HCT116 (cell line): ENCODE measurements around the gene RGSL1. TPM values are rescaled to one million over a fixed set of nuclear protein-coding genes. Genes with fewer than 3 reads are reported as not detected.
"Not testable (repeated sequence)": the region's sequence is repeated elsewhere in the genome, so short reads cannot be mapped to it uniquely, and the experiment has no call there.

Source experiments
- ATAC-seq: fragments of 200-7000 bp; cut with Tn5 transposase; 2 replicates; pipeline ENCODE4 v1.9.1; 2020; ENCODE audit warnings: mild to moderate bottlenecking, moderate library complexity
- BruUV-seq: library from RNA; stranded (reverse); fragments of 400-500 nt; replicated peaks from 2 replicates; lab custom pipeline; 2021; lab: Mats Ljungman, UMichigan
- CTCF ChIA-PET: fragments of 300-600 bp; sonication (Branson Sonifier 250); formaldehyde crosslinking; loops from one replicate; lab custom pipeline; 2021; ENCODE audit warnings: antibody characterized with exemption; lab: Charles Lee
- POLR2A ChIA-PET: fragments of 300-600, 350-600 bp; sonication (Branson Sonifier 250); formaldehyde crosslinking; loops from one replicate; lab custom pipeline; 2021; ENCODE audit warnings: antibody characterized with exemption; lab: Charles Lee
- RAD21 ChIA-PET, 2 experiments: fragments of 300-600 bp; sonication (Branson Sonifier 250); formaldehyde crosslinking; loops; one replicate each; lab custom pipeline; 2023; ENCODE audit warnings: low total read pairs in 2 of 2; ENCODE audit not compliant: uncharacterized antibody in 2 of 2, unreplicated experiment in 2 of 2, low non-redundant PET in 1 of 2; lab: Charles Lee
- DNase-seq: peaks from one replicate; pipeline ENCODE4 v3.0.0-alpha.2; 2010; ENCODE audit warnings: low read depth, low spot score
- H2AFZ ChIP-seq: fragments of 200-600 bp; shearing (Covaris generic), sonication (generic); 2 replicates; pipeline ENCODE4 v1.6.1; 2017; ENCODE audit warnings: low read depth, mixed run types, mixed read lengths, antibody characterized with exemption, low read length; ENCODE audit not compliant: poor library complexity, severe bottlenecking
- H3K27ac ChIP-seq: 2 replicates; pipeline ENCODE4 v1.5.1; 2012; ENCODE audit warnings: low read depth, low read length
- H3K27me3 ChIP-seq: fragments of 200-600 bp; sonication (generic); 2 replicates; pipeline ENCODE4 v1.6.1; 2016; ENCODE audit warnings: mixed run types, low read length, mixed read lengths; ENCODE audit not compliant: insufficient read depth
- H3K36me3 ChIP-seq, 2 experiments: fragments of 200-500 bp in 1 of 2; fragments of 200-600 bp in 1 of 2; sonication (Bioruptor generic) in 1 of 2; sonication (generic) in 1 of 2; 2 replicates each; pipeline versions ENCODE4 v1.5.1 to v1.6.1; 2014 to 2016; ENCODE audit warnings: low read length in 2 of 2, inconsistent platforms in 1 of 2, mixed read lengths in 1 of 2, mixed run types in 1 of 2; ENCODE audit not compliant: insufficient read depth in 2 of 2, control insufficient read depth in 1 of 2
- H3K4me1 ChIP-seq, 2 experiments: fragments of 200-600 bp in 1 of 2; sonication (generic) in 1 of 2; 2 replicates each; pipeline versions ENCODE4 v1.5.1 to v1.6.1; 2012 to 2017; ENCODE audit warnings: low read length in 2 of 2, inconsistent platforms in 1 of 2, mild to moderate bottlenecking in 1 of 2, mixed read lengths in 1 of 2, mixed run types in 1 of 2, moderate library complexity in 1 of 2; ENCODE audit not compliant: insufficient read depth in 2 of 2, control insufficient read depth in 1 of 2
- H3K4me2 ChIP-seq: fragments of 200-600 bp; sonication (generic); 2 replicates; pipeline ENCODE4 v1.6.1; 2017; ENCODE audit warnings: mixed run types, low read length, mixed read lengths
- H3K4me3 ChIP-seq, 2 experiments: fragments of 200-600 bp in 1 of 2; sonication (generic) in 1 of 2; replicated peaks in 1 of 2; 2 replicates each; pipeline ENCODE4 v1.5.1; 2011 to 2016; ENCODE audit warnings: low read length in 2 of 2, control low read depth in 1 of 2, low read depth in 1 of 2, mild to moderate bottlenecking in 1 of 2, mixed read lengths in 1 of 2, mixed run types in 1 of 2
- H3K79me2 ChIP-seq: fragments of 200-600 bp; sonication (generic); 2 replicates; pipeline ENCODE4 v1.6.1; 2017; ENCODE audit warnings: mild to moderate bottlenecking, mixed run types, low read length, moderate library complexity, mixed read lengths; ENCODE audit not compliant: insufficient read depth
- H3K9ac ChIP-seq: fragments of 200-600 bp; sonication (generic); 2 replicates; pipeline ENCODE4 v1.6.1; 2016; ENCODE audit warnings: low read length, mixed read lengths
- H3K9me2 ChIP-seq: fragments of 200-600 bp; sonication (generic), shearing (Covaris generic); 2 replicates; pipeline ENCODE4 v1.6.1; 2017; ENCODE audit warnings: mixed run types, mild to moderate bottlenecking, moderate library complexity; ENCODE audit not compliant: insufficient read depth
- H3K9me3 ChIP-seq, 2 experiments: fragments of 200-500 bp in 1 of 2; fragments of 200-600 bp in 1 of 2; sonication (Bioruptor generic) in 1 of 2; sonication (generic) in 1 of 2; 2 replicates each; pipeline ENCODE4 v1.6.1; 2014 to 2017; ENCODE audit warnings: low read length in 2 of 2, mixed read lengths in 2 of 2, inconsistent platforms in 1 of 2, low read depth in 1 of 2, mild to moderate bottlenecking in 1 of 2, mixed run types in 1 of 2, moderate library complexity in 1 of 2; ENCODE audit not compliant: control insufficient read depth in 1 of 2, insufficient read depth in 1 of 2
- H4K20me1 ChIP-seq: fragments of 200-600 bp; sonication (generic), shearing (Covaris generic); 2 replicates; pipeline ENCODE4 v1.6.1; 2017; ENCODE audit warnings: mixed run types, mild to moderate bottlenecking, moderate library complexity; ENCODE audit not compliant: insufficient read depth
- ATF3 ChIP-seq: IDR thresholded peaks from 2 replicates; pipeline ENCODE4 v1.6.1; 2012
- CEBPB ChIP-seq: IDR thresholded peaks from 2 replicates; pipeline ENCODE4 v1.6.1; 2012; ENCODE audit warnings: low read depth
- CTCF ChIP-seq, 3 experiments: fragments of 200-600 bp in 1 of 3; sonication (generic) in 1 of 3; IDR thresholded peaks in 2 of 3; conservative IDR thresholded peaks in 1 of 3; 2 replicates each; pipeline ENCODE4 v1.5.1; 2012 to 2017; ENCODE audit warnings: low read depth in 2 of 3, low read length in 2 of 3, antibody characterized with exemption in 1 of 3, borderline replicate concordance in 1 of 3, control low read depth in 1 of 3, mild to moderate bottlenecking in 1 of 3, mixed read lengths in 1 of 3, mixed run types in 1 of 3, moderate library complexity in 1 of 3; ENCODE audit not compliant: insufficient read depth in 1 of 3
- ELF1 ChIP-seq: IDR thresholded peaks from 2 replicates; pipeline ENCODE4 v1.6.1; 2012; ENCODE audit warnings: low read depth, borderline replicate concordance
- EZH2 ChIP-seq: fragments of 200-600 bp; sonication (generic); IDR thresholded peaks from 2 replicates; pipeline ENCODE4 v1.6.1; 2017; ENCODE audit warnings: antibody characterized with exemption, mixed run types
- EZH2phosphoT487 ChIP-seq: fragments of 200-600 bp; IDR thresholded peaks from 2 replicates; pipeline ENCODE4 v1.6.1; 2018; ENCODE audit warnings: antibody characterized with exemption, borderline replicate concordance
- FOSL1 ChIP-seq: IDR thresholded peaks from 2 replicates; pipeline ENCODE4 v1.6.1; 2012; ENCODE audit warnings: low read depth
- JUND ChIP-seq: IDR thresholded peaks from 2 replicates; pipeline ENCODE4 v1.6.1; 2012
- POLR2A ChIP-seq: IDR thresholded peaks from 2 replicates; pipeline ENCODE4 v1.7.0; 2011; ENCODE audit warnings: borderline replicate concordance; ENCODE audit not compliant: insufficient read depth, insufficient read length; ENCODE audit errors: extremely low read depth
- POLR2AphosphoS5 ChIP-seq: IDR thresholded peaks from 2 replicates; pipeline ENCODE4 v1.6.1; 2011; ENCODE audit warnings: mild to moderate bottlenecking, low read depth, low read length, moderate library complexity
- RAD21 ChIP-seq: IDR thresholded peaks from 2 replicates; pipeline ENCODE4 v1.6.1; 2012; ENCODE audit warnings: low read depth, mild to moderate bottlenecking
- REST ChIP-seq: IDR thresholded peaks from 2 replicates; pipeline ENCODE4 v1.6.1; 2012; ENCODE audit warnings: low read depth
- SIN3A ChIP-seq: IDR thresholded peaks from 2 replicates; pipeline ENCODE4 v1.6.1; 2012; ENCODE audit warnings: low read depth
- SRF ChIP-seq: IDR thresholded peaks from 2 replicates; pipeline ENCODE4 v1.6.1; 2012; ENCODE audit warnings: low read depth
- YY1 ChIP-seq: IDR thresholded peaks from 2 replicates; pipeline ENCODE4 v1.6.1; 2011; ENCODE audit warnings: low read length, low read depth, moderate library complexity, mild to moderate bottlenecking; ENCODE audit not compliant: insufficient replicate concordance; ENCODE audit errors: extremely low read depth
- intact Hi-C: fragments of 100-400 bp; cut with micrococcal nuclease; formaldehyde crosslinking; loops from 2 replicates; pipeline ENCODE4 v1.10.0; 2022
- total RNA-seq: library from RNA; stranded (reverse); gene quantifications from one replicate; pipeline ENCODE4 v1.2.1, GENCODE V29; 2021; ENCODE audit not compliant: unreplicated experiment

The RGSL1 gene
- total RNA-seq, 1 experiment from 2014 or later, result not detected

GRCh38 chr1:182528206-182528605, 78.3 kb downstream of the RGSL1 start:
- H2AFZ ChIP-seq, BruUV-seq, intact Hi-C loops, H3K27ac ChIP-seq, H3K36me3 ChIP-seq, CTCF ChIA-PET, POLR2A ChIA-PET, ATAC-seq, H3K27me3 ChIP-seq, H3K9me2 ChIP-seq, H3K9me3 ChIP-seq, H3K9ac ChIP-seq, RAD21 ChIA-PET, H3K4me2 ChIP-seq, H3K4me3 ChIP-seq, H4K20me1 ChIP-seq, H3K79me2 ChIP-seq, H3K4me1 ChIP-seq, DNase-seq: not testable (repeated sequence)

DNA sequence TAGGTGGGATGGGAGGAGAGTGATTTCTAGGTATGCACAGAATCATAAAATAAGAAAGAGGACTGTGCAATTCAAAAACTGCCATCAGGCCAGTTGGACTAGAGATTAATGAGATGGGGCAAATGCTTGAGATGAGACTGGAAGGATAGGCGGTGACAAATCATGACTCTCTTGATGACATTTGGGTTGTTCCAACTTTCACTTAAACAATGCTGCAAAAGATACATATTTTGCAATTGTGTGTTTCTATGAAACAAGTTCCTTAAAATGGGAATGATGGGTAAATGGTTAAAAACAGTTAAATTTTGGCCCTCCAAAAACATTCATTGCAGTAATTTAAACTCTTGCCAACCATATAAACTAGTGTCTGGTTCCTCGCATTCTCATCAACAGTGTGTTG, 84.0 kb downstream of the RGSL1 start:
- no TSS peak for BruUV-seq
- POLR2A ChIA-PET, result no interaction called here
- no peak overlapping the region for H3K4me2 ChIP-seq
- H3K36me3 ChIP-seq, result no peaks in the 10 kb centered on the region
- no peaks in the 10 kb centered on the region for H3K79me2 ChIP-seq
- no peaks in the 10 kb centered on the region for H4K20me1 ChIP-seq
- H3K4me3 ChIP-seq, result no peak overlapping the region
- H3K9me3 ChIP-seq, result no peaks in the 10 kb centered on the region
- RAD21 ChIA-PET, result no interaction called here
- H3K27me3 ChIP-seq, result 0 out of 2 replicates have a peak, but pooled peaks cover 4% of the 10 kb centered on the region
- H3K9me2 ChIP-seq, result no peaks in the 10 kb centered on the region
- CTCF ChIA-PET, result no interaction called here
- no peaks in the 10 kb centered on the region for H3K4me1 ChIP-seq
- DNase-seq (no peak), ATAC-seq (no peak)
- H3K27ac ChIP-seq, result no peak overlapping the region
- intact Hi-C loops, result no loop called here
- no peak overlapping the region for H2AFZ ChIP-seq
- H3K9ac ChIP-seq, result no peak overlapping the region
- TF ChIP-seq FOSL1 (no peak), EZH2phosphoT487 (no peak), EZH2 (no peak), POLR2AphosphoS5 (no peak), ELF1 (no peak), CEBPB (no peak), POLR2A (no peak), JUND (no peak), REST (no peak), RAD21 (no peak), CTCF (IDR thresholded peaks at IDR 0.05 in 2 of 3, conservative IDR thresholded peaks at IDR 0.05 in 1 of 3; ENCODE audit: borderline replicate concordance in 1 of 3, insufficient read depth in 1 of 3, low read depth in 2 of 3, low read length in 2 of 3) (no peak), ATF3 (no peak), YY1 (no peak), SIN3A (no peak), SRF (no peak)
